GM19043 (cell line): ENCODE measurements around the gene DMD.
"Not testable (repeated sequence)": the region's sequence is repeated elsewhere in the genome, so short reads cannot be mapped to it uniquely, and the experiment has no call there.

Experiments
- ATAC-seq: cut with Tn5 transposase; IDR thresholded peaks from one replicate; pipeline ENCODE4 v1.9.1; 2021; ENCODE audit warnings: low read depth; ENCODE audit not compliant: unreplicated experiment

The DMD gene

DNA sequence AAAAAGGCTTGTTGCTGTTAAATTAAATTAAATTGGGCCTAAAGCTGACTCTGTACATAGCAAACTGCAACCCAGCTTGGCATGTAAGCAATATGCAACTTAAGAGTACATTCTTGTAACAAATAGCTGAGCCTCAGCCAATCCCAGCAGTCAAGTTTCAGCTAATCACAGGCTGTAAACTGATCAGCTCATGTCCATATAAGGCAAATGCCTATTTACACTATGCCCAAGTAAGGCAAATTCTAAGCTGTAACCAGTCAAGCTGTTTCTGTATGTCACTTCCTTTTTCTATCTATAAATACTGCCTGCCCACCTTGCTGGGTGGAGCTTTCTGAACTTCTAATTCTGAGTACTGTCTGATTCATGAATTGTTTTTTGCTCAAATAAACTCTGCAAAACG, 1710.4 kb downstream of the DMD start:
- ATAC-seq = no peak

DNA sequence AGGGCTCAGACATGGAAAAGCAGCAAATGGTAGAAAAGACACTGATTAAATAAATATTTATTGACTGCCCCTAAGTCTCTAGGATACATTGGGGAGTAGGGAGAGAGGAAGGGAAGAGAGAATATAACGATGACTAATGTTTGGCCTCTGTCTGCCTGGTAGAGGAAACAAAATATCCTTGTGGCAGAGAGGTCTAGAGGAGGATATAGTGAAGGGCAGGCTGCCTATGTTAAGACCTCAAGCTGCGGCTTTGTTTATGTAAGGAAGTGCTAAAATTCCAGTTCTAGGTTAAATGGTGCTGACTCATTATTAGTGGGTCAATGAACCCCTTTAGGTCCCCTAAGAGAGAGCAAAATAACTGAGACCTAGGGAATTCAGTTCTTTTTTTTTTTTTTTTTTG, 1712.2 kb downstream of the DMD start:
- ATAC-seq = no peak

DNA sequence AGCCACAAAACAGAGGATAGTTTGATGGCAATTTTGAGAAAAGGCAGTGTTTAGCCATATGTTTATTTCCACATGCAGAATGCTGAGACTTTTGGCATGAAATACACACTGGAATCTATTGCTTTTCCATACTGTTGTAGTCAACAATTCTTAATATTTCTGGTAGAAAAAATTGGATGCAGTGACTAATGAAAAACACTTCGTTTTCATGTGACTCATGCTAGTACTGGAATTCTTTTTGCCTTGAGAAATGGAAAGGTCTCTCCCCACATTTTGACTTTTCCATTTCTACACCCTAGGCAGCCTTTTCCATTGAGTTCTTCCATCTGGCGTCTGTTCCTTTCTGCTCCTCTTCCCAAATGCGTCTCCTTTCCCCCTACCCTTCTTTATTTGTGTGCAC, 1714.3 kb downstream of the DMD start:
- ATAC-seq = no peak

DNA sequence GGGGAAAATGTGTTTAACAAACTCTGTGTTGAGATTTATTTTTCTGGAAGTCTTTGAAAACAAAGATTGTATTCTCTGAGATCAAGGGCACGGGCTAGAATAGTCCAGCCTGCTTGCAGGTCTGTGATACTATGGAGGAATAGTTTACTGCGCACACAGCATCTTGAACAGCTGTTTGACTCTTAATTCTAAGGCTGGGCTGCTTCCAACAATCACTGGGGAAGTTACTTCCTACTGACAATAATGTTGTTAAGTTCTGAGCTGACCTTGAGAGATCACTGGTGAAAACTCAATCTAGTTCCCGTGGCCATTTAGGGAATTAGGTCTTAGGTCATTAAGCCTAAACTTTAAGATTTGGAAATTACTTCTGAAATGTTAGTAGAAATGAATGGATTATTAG, 1723.4 kb downstream of the DMD start:
- ATAC-seq = no peak

DNA sequence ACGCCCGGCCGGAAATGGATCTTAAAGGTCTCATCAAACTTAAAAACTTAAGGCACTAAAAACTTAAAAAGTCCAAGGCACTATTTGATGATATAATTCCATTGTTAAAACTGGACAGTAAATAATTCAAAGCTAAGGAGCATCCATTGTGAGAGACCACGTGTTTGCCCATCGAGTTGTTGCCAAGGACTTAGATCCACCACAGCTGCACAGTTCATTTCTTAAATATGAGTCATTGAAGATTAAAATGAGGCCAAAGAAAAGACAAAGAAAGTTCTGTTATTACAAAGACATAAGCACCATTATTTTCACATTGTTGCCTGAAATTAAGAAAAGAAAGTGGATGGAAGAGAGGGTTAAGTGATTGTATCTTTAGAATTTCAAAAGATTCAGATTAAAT, 1728.0 kb downstream of the DMD start:
- ATAC-seq = no peak

DNA sequence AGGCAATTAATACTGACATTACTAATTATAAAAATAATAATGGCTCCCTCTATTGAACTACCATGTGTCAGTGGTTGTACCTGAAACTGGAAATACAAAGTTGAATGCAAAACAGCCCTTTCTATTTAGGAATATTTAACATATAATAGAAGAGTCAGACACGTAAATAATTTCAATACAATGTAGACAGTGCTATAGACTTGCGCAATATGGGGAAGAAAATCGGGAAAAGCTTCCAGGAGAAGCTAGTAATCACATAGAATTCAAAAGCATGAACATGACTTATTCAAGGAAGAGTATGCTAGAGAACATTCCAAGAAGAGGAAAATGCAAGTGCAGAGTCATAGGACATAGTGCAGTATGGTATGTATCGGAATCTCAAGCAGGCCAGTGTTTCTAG, 1730.7 kb downstream of the DMD start:
- no peak for ATAC-seq

DNA sequence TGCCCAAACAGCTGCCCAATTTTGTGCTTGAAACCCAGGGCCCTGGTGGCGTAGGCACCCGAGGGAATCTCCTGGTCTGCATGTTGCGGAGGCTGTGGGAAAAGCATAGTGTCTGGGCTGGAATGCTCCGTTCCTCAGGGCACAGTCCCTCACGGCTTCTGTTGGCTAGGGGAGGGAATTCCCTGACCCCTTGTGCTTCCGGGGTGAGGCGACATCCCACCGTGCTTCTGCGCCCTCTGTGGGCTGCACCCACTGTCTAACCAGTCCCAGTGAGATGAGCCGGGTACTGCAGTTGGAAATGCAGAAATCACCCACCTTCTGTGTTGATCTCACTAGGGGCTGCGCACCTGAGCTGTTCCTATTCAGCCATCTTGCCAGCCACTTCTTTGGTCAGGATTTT, 1740.1 kb downstream of the DMD start:
- no peak for ATAC-seq

DNA sequence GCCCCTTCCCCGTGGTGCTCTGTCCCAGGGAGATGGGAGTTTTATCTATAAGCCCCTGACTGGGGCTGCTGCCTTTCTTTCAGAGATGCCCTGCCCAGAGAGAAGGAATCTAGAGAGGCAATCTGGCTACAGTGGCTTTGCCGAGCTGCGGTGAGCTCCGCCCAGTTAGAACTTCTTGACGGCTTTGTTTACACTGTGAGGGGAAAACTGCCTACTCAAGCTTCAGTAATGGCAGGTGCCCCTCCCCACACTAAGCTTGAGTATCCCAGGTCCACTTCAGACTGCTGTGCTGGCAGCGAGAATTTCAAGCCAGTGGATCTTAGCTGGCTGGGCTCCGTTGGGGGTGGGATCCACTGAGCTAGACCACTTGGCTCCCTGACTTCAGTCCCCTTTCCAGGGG, 1740.6 kb downstream of the DMD start:
- ATAC-seq = not testable (repeated sequence)

DNA sequence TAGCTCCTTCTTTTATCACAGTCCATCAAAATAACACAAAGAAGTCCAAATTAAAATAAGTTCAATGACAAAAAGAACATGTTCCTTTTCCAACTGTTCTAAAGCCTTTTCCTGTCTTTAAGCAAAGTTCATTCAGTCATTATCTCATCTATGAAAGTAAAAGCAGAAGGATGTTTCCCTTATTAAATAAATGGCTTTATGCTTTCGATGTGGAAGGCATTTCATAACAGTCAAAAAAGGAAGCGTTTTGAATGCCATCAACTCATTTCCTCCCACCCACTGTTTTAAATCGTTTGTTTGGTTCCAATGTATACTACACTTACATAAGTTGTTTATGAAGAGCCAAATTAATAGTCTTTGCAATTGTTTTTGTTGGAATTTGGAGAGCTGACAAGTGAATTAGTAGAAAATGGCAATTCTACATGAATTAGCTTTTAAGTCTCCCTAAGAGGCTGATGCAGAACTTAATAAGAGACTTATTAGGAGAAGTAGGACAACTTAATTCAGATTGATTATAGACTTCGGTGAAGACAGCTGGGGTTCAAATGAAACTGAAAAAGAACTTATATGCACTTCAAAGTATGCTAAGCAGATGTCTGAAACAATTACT, 1746.9 kb downstream of the DMD start:
- no peak for ATAC-seq

DNA sequence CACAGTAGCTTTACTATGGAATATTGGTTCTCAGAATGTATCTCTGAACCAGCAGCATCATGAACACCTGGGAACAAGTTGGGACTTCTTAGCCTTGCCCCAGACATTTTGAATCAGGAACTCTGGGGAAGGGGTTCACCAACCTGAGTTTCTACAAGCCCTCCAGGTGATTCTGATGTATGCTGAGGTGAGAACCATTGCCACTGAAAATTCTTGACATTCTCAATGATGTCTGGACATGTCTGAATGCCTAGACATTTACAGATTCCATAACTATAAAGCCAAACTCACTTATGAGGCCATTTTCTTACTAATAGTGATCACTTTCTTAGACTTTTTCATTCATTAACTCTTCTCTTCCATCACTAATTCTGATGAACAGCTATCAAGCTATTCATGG, 1750.1 kb downstream of the DMD start:
- no peak for ATAC-seq

DNA sequence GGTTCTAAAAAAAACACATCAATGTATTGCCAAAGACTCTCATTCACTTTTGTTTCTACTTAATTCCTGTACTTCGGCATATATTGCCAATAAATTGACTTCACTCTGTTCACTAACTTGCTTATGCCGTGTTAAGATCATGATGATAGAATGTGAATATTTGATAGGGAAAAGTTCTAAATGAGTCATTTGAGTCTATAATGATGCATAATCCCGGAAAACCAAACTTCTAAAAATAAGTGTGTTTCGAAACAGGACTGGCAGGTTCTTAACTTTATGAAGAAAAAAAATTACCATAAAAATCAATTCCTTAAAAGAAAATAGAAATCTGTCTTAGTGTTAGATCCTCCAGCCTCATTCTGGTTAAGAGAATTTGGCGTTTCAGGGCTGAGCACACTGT, 1752.0 kb downstream of the DMD start:
- ATAC-seq = no peak

DNA sequence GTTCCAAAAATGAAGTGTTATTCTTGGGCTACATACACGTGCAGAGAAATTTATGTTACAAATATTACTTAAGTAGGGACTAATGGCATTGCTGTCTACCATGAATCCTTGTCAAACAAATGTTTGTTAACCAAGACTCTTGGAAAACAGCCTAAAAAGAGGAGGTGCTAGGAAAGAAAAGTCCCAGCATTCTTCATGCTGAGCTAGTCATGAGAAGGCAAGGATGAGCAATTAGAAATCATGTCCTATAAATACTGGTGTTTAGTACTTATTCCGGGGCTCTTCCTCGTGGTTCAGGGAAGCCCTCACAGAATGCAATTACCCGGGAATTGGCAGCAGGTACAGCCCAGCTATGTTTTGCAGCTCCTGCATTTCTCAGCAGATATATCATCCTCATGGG, 1761.4 kb downstream of the DMD start:
- ATAC-seq = no peak

DNA sequence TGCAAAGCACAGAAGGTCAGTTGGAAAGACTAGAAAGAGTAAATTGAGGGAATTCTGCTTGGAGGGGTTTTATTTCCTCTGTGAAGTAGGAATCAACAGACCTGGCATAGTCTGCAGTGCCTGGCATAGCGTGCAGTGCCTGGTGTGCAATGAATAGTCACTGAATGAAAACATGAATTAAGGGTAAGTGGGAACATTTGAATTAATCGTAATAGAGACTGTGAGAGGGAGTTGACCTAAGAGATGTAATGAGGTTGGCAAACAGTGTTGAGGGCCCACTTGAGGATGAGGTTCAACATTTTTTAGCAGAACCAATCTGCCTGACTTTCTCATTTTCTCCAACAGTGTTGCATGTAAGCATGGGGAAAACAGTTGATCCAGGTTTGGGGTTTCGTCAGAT, 1762.3 kb downstream of the DMD start:
- no peak for ATAC-seq

DNA sequence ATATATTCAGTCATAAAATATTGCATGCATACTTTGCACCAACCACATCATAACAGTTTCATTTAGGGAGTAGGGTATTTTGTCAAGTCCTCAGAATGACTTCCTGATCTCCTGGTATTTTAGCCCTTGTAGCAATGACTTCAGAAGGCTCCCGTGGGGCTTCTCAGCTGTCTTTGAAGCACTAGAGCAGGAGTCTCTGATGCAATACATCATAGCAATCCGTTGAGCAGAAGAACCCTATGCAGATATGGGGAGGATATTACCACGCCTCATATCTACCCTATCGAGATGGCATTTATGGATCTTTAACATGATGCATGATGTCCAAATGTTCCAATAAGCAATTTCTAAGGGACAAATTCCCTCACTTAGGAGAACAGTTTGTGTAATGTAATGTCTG, 1765.8 kb downstream of the DMD start:
- no peak for ATAC-seq

DNA sequence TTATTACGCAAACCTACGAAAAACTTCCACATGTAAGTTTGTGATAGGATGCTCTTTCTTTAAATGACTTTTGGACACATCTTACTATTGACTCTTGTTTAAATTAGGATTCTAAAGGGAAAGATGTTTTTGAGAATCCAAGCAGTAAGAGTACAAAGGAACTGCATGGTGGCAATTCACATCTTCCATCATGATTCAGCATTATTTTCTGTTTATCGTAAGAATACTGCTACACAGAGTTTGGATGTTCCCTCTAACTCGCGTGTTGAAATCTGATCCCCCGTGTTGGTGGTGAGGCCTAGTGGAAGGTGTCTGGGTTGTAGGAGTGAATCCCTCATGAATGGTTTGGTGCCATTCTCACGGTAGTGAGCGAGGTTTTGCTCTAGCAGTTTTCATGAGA, 1767.7 kb downstream of the DMD start:
- no peak for ATAC-seq

DNA sequence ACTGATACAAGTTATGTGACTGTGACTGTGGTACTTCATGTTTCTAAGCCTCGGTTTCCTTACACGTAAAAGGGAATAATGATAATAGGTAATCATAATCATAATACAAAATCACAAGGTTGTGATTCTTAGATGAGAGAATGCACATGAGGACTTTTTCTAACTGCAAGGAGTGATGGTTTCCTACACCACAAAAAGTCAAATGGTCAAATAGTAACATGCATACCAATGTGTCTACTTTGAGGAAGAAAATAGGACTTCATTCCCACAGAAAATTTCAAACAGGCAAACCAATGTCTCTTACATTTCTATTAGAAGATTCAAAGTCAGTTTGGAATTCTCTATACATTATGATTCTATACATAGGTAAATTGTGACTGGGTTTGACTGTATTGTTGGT, 1770.8 kb downstream of the DMD start:
- ATAC-seq = no peak

DNA sequence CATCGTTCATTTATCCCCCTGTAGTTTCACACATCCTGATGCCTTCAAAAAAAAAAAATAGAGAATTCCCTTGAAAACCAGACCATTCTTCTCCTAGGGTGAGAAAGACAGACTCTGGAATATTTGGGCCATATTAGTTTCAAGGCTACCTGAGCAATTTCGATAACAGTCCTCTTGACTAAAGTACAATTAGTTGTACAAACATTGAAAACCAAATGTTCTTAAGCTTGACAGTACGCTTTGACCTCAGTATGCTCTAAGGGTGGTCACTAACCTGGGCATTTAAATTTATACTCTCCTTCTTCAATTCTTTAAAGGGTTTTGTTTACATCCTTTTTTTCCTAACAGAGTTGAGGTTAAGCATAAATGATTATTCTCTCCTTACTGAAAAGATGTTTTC, 1774.9 kb downstream of the DMD start:
- no peak for ATAC-seq

DNA sequence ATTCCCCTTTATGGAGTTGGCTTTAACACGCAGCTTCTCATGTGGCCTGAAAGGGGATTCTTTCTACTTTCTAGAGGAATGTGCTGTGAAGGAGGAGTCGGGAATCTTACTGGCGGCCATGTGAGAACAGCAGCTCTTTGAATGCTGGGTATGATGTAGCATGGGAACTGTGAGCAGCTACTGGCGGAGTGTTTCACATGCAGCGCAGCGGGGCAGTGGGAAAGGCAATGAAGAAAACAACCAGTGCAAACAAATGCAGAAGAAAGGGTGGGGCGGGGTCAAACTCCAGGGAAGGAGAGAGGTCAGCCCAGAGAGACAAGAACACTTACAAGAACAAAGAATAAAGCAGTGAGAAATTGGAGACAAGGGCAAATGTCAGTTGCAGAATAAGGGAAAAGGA, 1775.8 kb downstream of the DMD start:
- no peak for ATAC-seq

DNA sequence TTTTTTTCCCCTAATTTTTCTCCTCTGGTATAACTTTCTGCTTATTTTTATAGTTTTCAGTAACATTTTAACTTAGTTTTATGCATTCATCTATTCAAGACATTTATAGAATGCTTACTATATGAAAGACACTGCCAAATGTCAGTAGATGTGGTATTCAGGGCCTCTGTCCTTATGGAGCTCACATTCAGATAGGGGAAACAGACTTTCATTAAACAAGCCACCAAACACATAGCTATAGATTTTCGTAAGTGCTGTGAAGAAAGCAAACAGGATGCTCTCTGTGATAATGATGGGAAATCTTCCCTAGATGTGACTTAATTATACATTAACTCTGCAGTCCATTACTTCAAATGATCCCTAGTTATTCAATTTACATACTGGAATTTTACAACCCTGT, 1777.5 kb downstream of the DMD start:
- no peak for ATAC-seq

DNA sequence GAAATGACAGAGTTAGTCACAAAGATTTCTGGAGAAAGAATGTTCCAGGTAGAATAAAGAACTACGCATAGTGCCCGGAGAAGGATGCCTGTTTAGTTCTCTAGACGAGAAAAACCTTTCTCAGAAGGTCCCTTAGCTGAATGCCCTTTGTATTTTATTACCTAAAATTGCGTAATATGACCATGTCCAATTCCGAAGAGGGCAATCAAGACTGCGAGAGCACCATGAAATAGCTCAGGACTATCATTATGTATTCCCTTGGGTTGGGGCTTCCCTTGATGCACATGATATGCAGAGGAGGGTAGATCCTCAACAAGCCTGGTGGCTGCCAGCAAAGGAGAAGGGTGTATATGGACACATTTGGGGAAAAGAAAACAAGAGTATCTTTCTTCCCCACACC, 1781.4 kb downstream of the DMD start:
- no peak for ATAC-seq

DNA sequence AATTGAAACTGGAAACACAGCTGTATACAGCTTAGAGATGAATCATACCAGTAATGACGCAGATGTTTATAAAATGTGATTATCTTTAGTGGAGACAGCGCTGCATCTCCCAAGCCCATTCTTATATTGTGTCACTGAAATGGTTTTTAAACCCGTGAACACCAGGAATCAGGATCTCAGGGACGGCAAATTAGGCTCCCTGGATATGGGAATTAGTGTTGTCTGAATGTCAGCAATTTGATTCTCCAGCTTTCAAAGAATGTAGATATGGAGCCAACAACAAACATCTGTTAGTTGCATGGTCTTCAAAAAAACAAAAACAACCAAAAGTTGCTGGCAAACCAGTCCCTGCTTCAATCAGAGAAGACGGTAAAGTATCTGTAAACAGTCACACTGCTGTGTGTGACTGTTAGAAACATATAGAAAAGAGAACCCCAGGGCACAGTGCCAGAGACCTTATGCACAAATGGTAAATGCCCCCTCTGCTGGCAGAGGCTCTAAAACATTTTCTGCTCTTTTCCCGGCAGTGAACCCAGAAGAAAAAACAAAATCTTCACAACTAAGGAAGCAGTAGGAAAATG, 1787.7 kb downstream of the DMD start:
- no peak for ATAC-seq

DNA sequence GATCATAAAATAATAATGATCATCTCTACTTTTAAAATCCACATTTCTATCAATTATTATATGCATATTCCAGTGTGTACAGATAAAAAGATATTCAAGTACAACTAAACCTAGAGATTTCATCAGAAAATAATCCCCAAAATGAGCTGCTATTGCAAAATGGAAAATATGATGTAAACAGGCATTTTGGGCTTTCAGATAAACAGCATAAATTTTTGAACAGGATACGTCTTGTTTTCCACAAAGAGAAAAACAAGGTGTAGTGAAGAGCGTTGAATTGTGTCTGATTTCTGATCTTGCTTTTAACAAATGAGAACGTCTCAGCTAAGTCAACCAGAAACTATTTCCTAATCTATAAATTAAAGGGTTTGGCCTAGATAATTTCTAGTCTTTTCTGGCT, 1789.9 kb downstream of the DMD start:
- ATAC-seq = no peak

DNA sequence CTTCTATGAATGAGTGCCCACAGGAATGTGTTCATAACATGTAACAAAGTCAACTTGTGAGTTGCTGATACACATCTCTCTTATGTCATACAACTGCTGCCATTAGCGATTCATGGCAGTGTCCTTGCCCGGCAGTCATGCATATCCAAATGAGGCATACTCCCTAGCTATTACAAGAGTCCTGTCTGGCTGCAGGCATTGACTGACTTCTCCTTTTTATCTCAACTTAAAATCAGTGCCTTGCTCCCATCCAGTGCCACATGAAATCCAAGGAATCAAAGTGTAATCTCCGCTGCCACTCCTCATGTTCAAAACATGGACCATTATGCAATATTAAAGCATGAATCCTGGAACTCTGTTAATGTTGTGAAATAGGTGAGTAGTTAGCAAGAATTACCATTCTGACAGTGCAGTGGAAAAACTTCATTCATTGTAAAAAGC, 1790.6 kb downstream of the DMD start:
- ATAC-seq = no peak
